Measurements from ENCODE around the gene SLC6A6.

- TF ChIP-seq CTCF (IDR thresholded peaks at IDR 0.05) (no peak), POLR2AphosphoS5 (IDR thresholded peaks at IDR 0.05) (no peak)
These were observed 55.6 kb downstream of the SLC6A6 start for GRCh38 chr3:14457999-14458398.
